Vagina (tissue), 2 donors: ENCODE data around the gene SGIP1.

ENCODE experiments used
- POLR2AphosphoS5 ChIP-seq, 2 donors: sonication (generic); formaldehyde crosslinking; IDR thresholded peaks; one replicate each; pipeline ENCODE4 v1.9.0; 2017; ENCODE audit warnings: antibody characterized with exemption in 2 of 2, mild to moderate bottlenecking in 2 of 2, low read depth in 1 of 2; ENCODE audit not compliant: insufficient read depth in 1 of 2
- TF ChIP-seq, protein P1 (sequence below), 3 experiments: fragments of 450-650 bp in 2 of 3; fragments of 200-600 bp in 1 of 3; sonication (generic) in 1 of 3; IDR thresholded peaks; one replicate each; pipeline ENCODE4 v1.5.1; 2017 to 2019; ENCODE audit warnings: antibody characterized with exemption in 3 of 3, mild to moderate bottlenecking in 2 of 3, moderate library complexity in 2 of 3

DNA sequence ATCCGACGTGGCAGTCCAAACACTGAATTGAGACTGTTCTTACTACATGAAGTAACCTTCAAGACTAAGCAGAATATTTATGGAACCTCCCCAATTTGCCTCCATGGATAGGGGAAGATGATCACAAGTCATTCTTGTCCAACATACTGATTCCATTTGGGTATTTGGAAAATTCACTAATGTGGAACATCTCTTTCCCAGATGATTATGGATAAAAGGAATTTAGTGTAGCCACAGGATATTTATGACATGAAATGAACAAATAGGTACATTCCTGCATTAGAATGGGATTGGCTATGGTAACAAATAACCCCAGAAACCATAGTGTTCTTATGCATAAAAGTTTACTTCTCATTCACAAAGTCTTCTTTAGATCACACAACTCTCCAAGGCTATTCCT lies 40.2 kb upstream of the SGIP1 start:
- TF ChIP-seq, protein P1, sequence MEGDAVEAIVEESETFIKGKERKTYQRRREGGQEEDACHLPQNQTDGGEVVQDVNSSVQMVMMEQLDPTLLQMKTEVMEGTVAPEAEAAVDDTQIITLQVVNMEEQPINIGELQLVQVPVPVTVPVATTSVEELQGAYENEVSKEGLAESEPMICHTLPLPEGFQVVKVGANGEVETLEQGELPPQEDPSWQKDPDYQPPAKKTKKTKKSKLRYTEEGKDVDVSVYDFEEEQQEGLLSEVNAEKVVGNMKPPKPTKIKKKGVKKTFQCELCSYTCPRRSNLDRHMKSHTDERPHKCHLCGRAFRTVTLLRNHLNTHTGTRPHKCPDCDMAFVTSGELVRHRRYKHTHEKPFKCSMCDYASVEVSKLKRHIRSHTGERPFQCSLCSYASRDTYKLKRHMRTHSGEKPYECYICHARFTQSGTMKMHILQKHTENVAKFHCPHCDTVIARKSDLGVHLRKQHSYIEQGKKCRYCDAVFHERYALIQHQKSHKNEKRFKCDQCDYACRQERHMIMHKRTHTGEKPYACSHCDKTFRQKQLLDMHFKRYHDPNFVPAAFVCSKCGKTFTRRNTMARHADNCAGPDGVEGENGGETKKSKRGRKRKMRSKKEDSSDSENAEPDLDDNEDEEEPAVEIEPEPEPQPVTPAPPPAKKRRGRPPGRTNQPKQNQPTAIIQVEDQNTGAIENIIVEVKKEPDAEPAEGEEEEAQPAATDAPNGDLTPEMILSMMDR (IDR thresholded peaks at IDR 0.05) = no peak
- no peak for TF ChIP-seq POLR2AphosphoS5 (IDR thresholded peaks at IDR 0.05; ENCODE audit: insufficient read depth in 1 of 2, low read depth in 1 of 2)
